ENCODE data around the gene TNFSF8. TPM values are rescaled to one million over a fixed set of nuclear protein-coding genes. Genes with fewer than 3 reads are reported as not detected.

The TNFSF8 gene
- total RNA-seq, 1 experiment from 2014 or later, result not detected

- Histone ChIP-seq H3K27ac (no peak overlapping the region), H3K4me1 (replicated peaks; ENCODE audit: insufficient read depth) (no peaks in the 10 kb centered on the region), H2AFZ (no peak overlapping the region), H3K79me2 (ENCODE audit: low read depth) (no peaks in the 10 kb centered on the region), H3K36me3 (ENCODE audit: low read depth) (no peaks in the 10 kb centered on the region), H3F3A (ENCODE audit: insufficient read depth, low read depth) (no peaks in the 10 kb centered on the region), H3K27me3 (ENCODE audit: insufficient read depth, low read depth) (no peaks in the 10 kb centered on the region), H4K20me1 (ENCODE audit: insufficient read depth) (no peaks in the 10 kb centered on the region), H3K9me2 (ENCODE audit: insufficient read depth) (no peaks in the 10 kb centered on the region), H3K4me2 (no peak overlapping the region), H3K9me3 (ENCODE audit: insufficient read depth, low read depth) (no peaks in the 10 kb centered on the region), H3K4me3 (no peak overlapping the region)
- no peak for TF ChIP-seq EZH2 (IDR thresholded peaks at IDR 0.05; ENCODE audit: low read depth)
- TF ChIP-seq CTCF (conservative IDR thresholded peaks at IDR 0.05), result no peak
- BruUV-seq (replicated peaks), result no TSS peak
- DNase-seq, result no peak
- ChIA-PET CTCF (no interaction called here), POLR2A (ENCODE audit: unreplicated experiment) (no interaction called here)
- intact Hi-C loops (cut with micrococcal nuclease; ENCODE audit: unreplicated experiment), result no loop called here
These were observed 8.5 kb upstream of the TNFSF8 start for GRCh38 chr9:114938687-114939575.

GRCh38 chr9:114937516-114937915, 7.1 kb upstream of the TNFSF8 start:
- no TSS peak for BruUV-seq (replicated peaks)

GRCh38 chr9:114936581-114936980, 6.2 kb upstream of the TNFSF8 start:
- Histone ChIP-seq H4K20me1 (ENCODE audit: insufficient read depth) (no peaks in the 10 kb centered on the region), H3K9me2 (ENCODE audit: insufficient read depth) (no peaks in the 10 kb centered on the region), H3K4me2 (no peak overlapping the region), H3K27ac (no peak overlapping the region), H3K79me2 (ENCODE audit: low read depth) (no peaks in the 10 kb centered on the region), H3K27me3 (ENCODE audit: insufficient read depth, low read depth) (peaks cover 14% of the 10 kb centered on the region), H2AFZ (no peak overlapping the region), H3K4me3 (no peak overlapping the region), H3F3A (ENCODE audit: insufficient read depth, low read depth) (no peaks in the 10 kb centered on the region), H3K36me3 (ENCODE audit: low read depth) (no peaks in the 10 kb centered on the region), H3K4me1 (replicated peaks; ENCODE audit: insufficient read depth) (no peaks in the 10 kb centered on the region), H3K9me3 (ENCODE audit: insufficient read depth, low read depth) (no peaks in the 10 kb centered on the region)
- BruUV-seq (replicated peaks), result no TSS peak
- POLR2A ChIA-PET (ENCODE audit: unreplicated experiment), result no interaction called here
- TF ChIP-seq EZH2 (IDR thresholded peaks at IDR 0.05; ENCODE audit: low read depth), result no peak
- TF ChIP-seq CTCF (conservative IDR thresholded peaks at IDR 0.05), result no peak
- CTCF ChIA-PET, result no interaction called here
- intact Hi-C loops (cut with micrococcal nuclease; ENCODE audit: unreplicated experiment), result no loop called here
- DNase-seq, result no peak

More at GRCh38 chr9:114937516-114937915, 7.1 kb upstream of the TNFSF8 start:
- TF ChIP-seq EZH2 (IDR thresholded peaks at IDR 0.05; ENCODE audit: low read depth), result no peak
- TF ChIP-seq CTCF (conservative IDR thresholded peaks at IDR 0.05), result no peak
- H2AFZ ChIP-seq, result no peak overlapping the region
- no peaks in the 10 kb centered on the region for H3K4me1 ChIP-seq (replicated peaks; ENCODE audit: insufficient read depth)
- no peaks in the 10 kb centered on the region for H3K9me3 ChIP-seq (ENCODE audit: insufficient read depth, low read depth)
- H3K9me2 ChIP-seq (ENCODE audit: insufficient read depth), result no peaks in the 10 kb centered on the region
- H3F3A ChIP-seq (ENCODE audit: insufficient read depth, low read depth), result no peaks in the 10 kb centered on the region
- no peaks in the 10 kb centered on the region for H4K20me1 ChIP-seq (ENCODE audit: insufficient read depth)
- H3K79me2 ChIP-seq (ENCODE audit: low read depth), result no peaks in the 10 kb centered on the region
- intact Hi-C loops (cut with micrococcal nuclease; ENCODE audit: unreplicated experiment), result no loop called here
- no peaks in the 10 kb centered on the region for H3K36me3 ChIP-seq (ENCODE audit: low read depth)
- no peak overlapping the region for H3K4me2 ChIP-seq
- H3K27ac ChIP-seq, result no peak overlapping the region
- no peak overlapping the region for H3K4me3 ChIP-seq
- peaks cover 5% of the 10 kb centered on the region; the same call in 1 of the 2 replicates for H3K27me3 ChIP-seq (ENCODE audit: insufficient read depth, low read depth)
- ChIA-PET POLR2A (ENCODE audit: unreplicated experiment) (no interaction called here), CTCF (no interaction called here)
- no peak for DNase-seq

All from PC-9 (cell line).